Smooth muscle cell (in vitro differentiated cells): Measurements from ENCODE around the gene SCOC. TPM values are rescaled to one million over a fixed set of nuclear protein-coding genes. Genes with fewer than 3 reads are reported as not detected.

Experiments used
- DNase-seq: peaks from one replicate; lab custom pipeline; 2025; ENCODE audit not compliant: unreplicated experiment; lab: John Stamatoyannopoulos, UW
- H2AFZ ChIP-seq: fragments of 200-600 bp; sonication (generic); 2 replicates; pipeline ENCODE4 v1.6.0; 2016; ENCODE audit warnings: antibody characterized with exemption, low read depth, mild to moderate bottlenecking
- H3F3A ChIP-seq: fragments of 200-600 bp; sonication (generic); 2 replicates; pipeline ENCODE4 v1.6.0; 2017; ENCODE audit warnings: antibody characterized with exemption, low read depth
- H3K27ac ChIP-seq: fragments of 200-600 bp; sonication (generic); 2 replicates; pipeline ENCODE4 v1.5.1; 2016; ENCODE audit warnings: low read depth, mild to moderate bottlenecking
- H3K27me3 ChIP-seq: fragments of 200-600 bp; sonication (generic); 2 replicates; pipeline ENCODE4 v1.6.1; 2016; ENCODE audit warnings: low read depth, mild to moderate bottlenecking
- H3K36me3 ChIP-seq: fragments of 200-600 bp; sonication (generic); 2 replicates; pipeline ENCODE4 v1.5.1; 2016; ENCODE audit warnings: low read depth
- H3K4me1 ChIP-seq: fragments of 200-600 bp; sonication (generic); 2 replicates; pipeline ENCODE4 v1.5.1; 2016; ENCODE audit warnings: low read depth
- H3K4me2 ChIP-seq: fragments of 200-600 bp; sonication (generic); 2 replicates; pipeline ENCODE4 v1.6.0; 2016; ENCODE audit warnings: mild to moderate bottlenecking
- H3K4me3 ChIP-seq: fragments of 200-600 bp; sonication (generic); 2 replicates; pipeline ENCODE4 v1.5.1; 2016; ENCODE audit warnings: mild to moderate bottlenecking
- H3K79me2 ChIP-seq: fragments of 200-600 bp; sonication (generic); 2 replicates; pipeline ENCODE4 v1.6.0; 2016; ENCODE audit warnings: low read depth, mild to moderate bottlenecking
- H3K9ac ChIP-seq: fragments of 200-600 bp; sonication (generic); 2 replicates; pipeline ENCODE4 v1.6.0; 2016; ENCODE audit warnings: low read depth
- H3K9me3 ChIP-seq: fragments of 200-600 bp; sonication (generic); replicated peaks from 2 replicates; pipeline ENCODE4 v1.5.1; 2016; ENCODE audit warnings: low read depth
- H4K20me1 ChIP-seq: fragments of 200-600 bp; sonication (generic); 2 replicates; pipeline ENCODE4 v1.6.0; 2016; ENCODE audit warnings: low read depth
- CTCF ChIP-seq: fragments of 200-600 bp; sonication (generic); IDR thresholded peaks from 2 replicates; pipeline ENCODE4 v1.5.1; 2017; ENCODE audit warnings: borderline replicate concordance, mild to moderate bottlenecking, antibody characterized with exemption; ENCODE audit not compliant: insufficient read depth, poor library complexity, severe bottlenecking
- WGBS: methylation state at CpG from one replicate; pipeline ENCODE4 v1.1.7; 2016; ENCODE audit warnings: low lambda C conversion rate; 5-methylcytosine and 5-hydroxymethylcytosine counted together
- polyA plus RNA-seq: library from polyadenylated mRNA; unstranded; fragments of >200 nt; fragmentation: Nextera tagmentation; extraction: Ambion mirVana; gene quantifications from 2 replicates; pipeline ENCODE4 v1.2.1, GENCODE V29; 2016
- total RNA-seq: library from RNA; depleted of rRNA; stranded (reverse); fragments of >200 nt; gene quantifications from 2 replicates; pipeline ENCODE4 v1.2.3, GENCODE V29; 2014

Gene SCOC
- total and polyA plus RNA-seq, 2 experiments from 2014 or later = 76.8 to 144 TPM

- H3K36me3 ChIP-seq = no peaks in the 10 kb centered on the region
- no peaks in the 10 kb centered on the region for H3K9me3 ChIP-seq
- H3K27me3 ChIP-seq = no peaks in the 10 kb centered on the region
- H3K4me1 ChIP-seq = no peaks in the 10 kb centered on the region
- H2AFZ ChIP-seq = no peak overlapping the region
- DNase-seq = no peak
- H3K4me2 ChIP-seq = no peak overlapping the region
- H3F3A ChIP-seq = no peaks in the 10 kb centered on the region
- no peak overlapping the region for H3K27ac ChIP-seq
- no peak for TF ChIP-seq CTCF
- 80% methylated on average over 3 of the region's 3 CpGs for WGBS
- H4K20me1 ChIP-seq = no peaks in the 10 kb centered on the region
- H3K79me2 ChIP-seq = no peaks in the 10 kb centered on the region
- H3K4me3 ChIP-seq = no peak overlapping the region
- H3K9ac ChIP-seq = no peak overlapping the region
Measured at GRCh38 chr4:140368686-140369085, 4.8 kb upstream of the SCOC start.

GRCh38 chr4:140372751-140373327, 607 bp upstream of the SCOC start:
- no peaks in the 10 kb centered on the region for H3K27me3 ChIP-seq
- peak overlapping the region; percentile 46 for H3K9ac ChIP-seq
- peaks cover 36% of the 10 kb centered on the region for H4K20me1 ChIP-seq
- peak overlapping the region; percentile 94 for H2AFZ ChIP-seq
- peaks cover 5% of the 10 kb centered on the region for H3K4me1 ChIP-seq
- peak overlapping the region; percentile 74 for H3K27ac ChIP-seq
- no peaks in the 10 kb centered on the region for H3K36me3 ChIP-seq
- H3F3A ChIP-seq = no peaks in the 10 kb centered on the region
- 2% methylated on average over 21 of the region's 21 CpGs for WGBS
- peak overlapping the region; percentile 64 for H3K4me3 ChIP-seq
- no peak for DNase-seq
- H3K4me2 ChIP-seq = peak overlapping the region; percentile 87
- H3K79me2 ChIP-seq = peaks cover 39% of the 10 kb centered on the region
- TF ChIP-seq CTCF = no peak
- no peaks in the 10 kb centered on the region for H3K9me3 ChIP-seq

GRCh38 chr4:140374130-140374477, 658 bp downstream of the SCOC start:
- H2AFZ ChIP-seq = peak overlapping the region; percentile 35
- peaks cover 48% of the 10 kb centered on the region for H4K20me1 ChIP-seq
- H3F3A ChIP-seq = no peaks in the 10 kb centered on the region
- 6% methylated on average over 8 of the region's 8 CpGs for WGBS
- peak overlapping the region; percentile 78 for H3K27ac ChIP-seq
- no peaks in the 10 kb centered on the region for H3K9me3 ChIP-seq
- H3K4me2 ChIP-seq = peak overlapping the region; percentile 83
- H3K4me1 ChIP-seq = peaks cover 5% of the 10 kb centered on the region
- peak overlapping the region; percentile 83 for H3K9ac ChIP-seq
- H3K36me3 ChIP-seq = no peaks in the 10 kb centered on the region
- TF ChIP-seq CTCF = no peak
- peak overlapping the region; percentile 64 for H3K4me3 ChIP-seq
- peaks cover 52% of the 10 kb centered on the region for H3K79me2 ChIP-seq
- DNase-seq = no peak
- no peaks in the 10 kb centered on the region for H3K27me3 ChIP-seq

- H3K27ac ChIP-seq = no peak overlapping the region
- H3K4me3 ChIP-seq = no peak overlapping the region
- DNase-seq = no peak
- no peaks in the 10 kb centered on the region for H3F3A ChIP-seq
- peaks cover 11% of the 10 kb centered on the region for H3K36me3 ChIP-seq
- no peaks in the 10 kb centered on the region for H3K9me3 ChIP-seq
- no peaks in the 10 kb centered on the region for H3K4me1 ChIP-seq
- no peak for TF ChIP-seq CTCF
- no peak overlapping the region for H2AFZ ChIP-seq
- no peak overlapping the region for H3K9ac ChIP-seq
- peaks cover 50% of the 10 kb centered on the region for H4K20me1 ChIP-seq
- no peak overlapping the region for H3K4me2 ChIP-seq
- peaks cover 30% of the 10 kb centered on the region for H3K79me2 ChIP-seq
- no peaks in the 10 kb centered on the region for H3K27me3 ChIP-seq
Measured at GRCh38 chr4:140382732-140383131, 9.3 kb downstream of the SCOC start.
